Measurements from ENCODE around the gene UBE2E2.

The UBE2E2 gene

GRCh38 chr3:23390989-23391553 is 187.9 kb downstream of the UBE2E2 start:
- no peak for DNase-seq

GRCh38 chr3:23395115-23395514 is 192.0 kb downstream of the UBE2E2 start:
- DNase-seq: no peak

- DNase-seq: no peak
These were observed 193.6 kb downstream of the UBE2E2 start for GRCh38 chr3:23396746-23397145.

GRCh38 chr3:23399221-23399620 is 196.1 kb downstream of the UBE2E2 start:
- DNase-seq: no peak

- DNase-seq: no peak
These were observed 199.8 kb downstream of the UBE2E2 start for GRCh38 chr3:23402728-23403492.

- DNase-seq: no peak
These were observed 201.1 kb downstream of the UBE2E2 start for GRCh38 chr3:23404246-23404645.

GRCh38 chr3:23405081-23405480 is 202.0 kb downstream of the UBE2E2 start:
- no peak for DNase-seq

- no peak for DNase-seq
These were observed 203.5 kb downstream of the UBE2E2 start for GRCh38 chr3:23406601-23407000.

- DNase-seq: no peak
These were observed 214.9 kb downstream of the UBE2E2 start for GRCh38 chr3:23418026-23418425.

- no peak for DNase-seq
These were observed 218.8 kb downstream of the UBE2E2 start for GRCh38 chr3:23421811-23422516.

GRCh38 chr3:23422517-23422851 is 219.4 kb downstream of the UBE2E2 start:
- DNase-seq: no peak

GRCh38 chr3:23425410-23425809 is 222.3 kb downstream of the UBE2E2 start:
- DNase-seq: no peak

- no peak for DNase-seq
These were observed 227.8 kb downstream of the UBE2E2 start for GRCh38 chr3:23430781-23431398.

- no peak for DNase-seq
These were observed 228.6 kb downstream of the UBE2E2 start for GRCh38 chr3:23431764-23432163.

GRCh38 chr3:23435318-23435717 is 232.2 kb downstream of the UBE2E2 start:
- no peak for DNase-seq

GRCh38 chr3:23435904-23436303 is 232.8 kb downstream of the UBE2E2 start:
- DNase-seq: no peak

GRCh38 chr3:23437484-23438145 is 234.5 kb downstream of the UBE2E2 start:
- no peak for DNase-seq

- no peak for DNase-seq
These were observed 235.5 kb downstream of the UBE2E2 start for GRCh38 chr3:23438657-23439056.

- DNase-seq: no peak
These were observed 236.0 kb downstream of the UBE2E2 start for GRCh38 chr3:23439080-23439479.

GRCh38 chr3:23440416-23441294 is 237.5 kb downstream of the UBE2E2 start:
- DNase-seq: no peak

- peak; percentile 54 for DNase-seq
These were observed 239.7 kb downstream of the UBE2E2 start for GRCh38 chr3:23442598-23443383.
